Osteoblast (primary cell): Measurements from ENCODE around the gene NTM. TPM values are rescaled to one million over a fixed set of nuclear protein-coding genes. Genes with fewer than 3 reads are reported as not detected.

Experiments
- DNase-seq: peaks from one replicate; pipeline ENCODE4 v3.0.0; 2011; ENCODE audit warnings: low spot score, mixed read lengths; ENCODE audit not compliant: insufficient read length; ENCODE audit errors: missing footprints
- H2AFZ ChIP-seq: 2 replicates; pipeline ENCODE4 v1.6.0; 2011; ENCODE audit warnings: mild to moderate bottlenecking, low read length
- H3K27ac ChIP-seq: 2 replicates; pipeline ENCODE4 v1.5.1; 2011; ENCODE audit warnings: mild to moderate bottlenecking, low read depth, low read length, moderate library complexity
- H3K27me3 ChIP-seq: 2 replicates; pipeline ENCODE4 v1.6.0; 2012; ENCODE audit warnings: mild to moderate bottlenecking, control low read depth, inconsistent platforms, low read length, moderate library complexity; ENCODE audit not compliant: insufficient read depth
- H3K36me3 ChIP-seq: 2 replicates; pipeline ENCODE4 v1.5.1; 2011; ENCODE audit warnings: mild to moderate bottlenecking, low read length, control low read depth, moderate library complexity; ENCODE audit not compliant: insufficient read depth
- H3K4me1 ChIP-seq: 2 replicates; pipeline ENCODE4 v1.5.1; 2011; ENCODE audit warnings: mild to moderate bottlenecking, low read length, control low read depth, moderate library complexity; ENCODE audit not compliant: insufficient read depth
- H3K4me2 ChIP-seq: 2 replicates; pipeline ENCODE4 v1.6.0; 2011; ENCODE audit warnings: mild to moderate bottlenecking, low read length; ENCODE audit not compliant: insufficient read depth
- H3K4me3 ChIP-seq: fragments of 200-600 bp; sonication (generic); 3 replicates; pipeline ENCODE4 v1.5.1; 2012; ENCODE audit warnings: mild to moderate bottlenecking, low read length, inconsistent platforms; ENCODE audit not compliant: insufficient read depth
- H3K79me2 ChIP-seq: 2 replicates; pipeline ENCODE4 v1.6.0; 2012; ENCODE audit warnings: mild to moderate bottlenecking, low read length, control low read depth, inconsistent platforms; ENCODE audit not compliant: insufficient read depth
- H3K9me3 ChIP-seq: 2 replicates; pipeline ENCODE4 v1.5.1; 2011; ENCODE audit warnings: low read depth, low read length, control low read depth
- H4K20me1 ChIP-seq: 2 replicates; pipeline ENCODE4 v1.6.0; 2012; ENCODE audit warnings: mild to moderate bottlenecking, low read length, control low read depth; ENCODE audit not compliant: insufficient read depth
- total RNA-seq: library from RNA; depleted of rRNA; stranded (reverse); fragments of >200 nt; gene quantifications from 2 replicates; pipeline ENCODE4 v1.2.3, GENCODE V29; 2012
- TF ChIP-seq, protein P1 (sequence below): IDR thresholded peaks from 2 replicates; pipeline ENCODE4 v1.5.1; 2011; ENCODE audit warnings: mild to moderate bottlenecking, low read depth, low read length, moderate library complexity; ENCODE audit errors: extremely low read depth

NTM gene
- total RNA-seq, 1 donor, result 48.1 TPM

DNA sequence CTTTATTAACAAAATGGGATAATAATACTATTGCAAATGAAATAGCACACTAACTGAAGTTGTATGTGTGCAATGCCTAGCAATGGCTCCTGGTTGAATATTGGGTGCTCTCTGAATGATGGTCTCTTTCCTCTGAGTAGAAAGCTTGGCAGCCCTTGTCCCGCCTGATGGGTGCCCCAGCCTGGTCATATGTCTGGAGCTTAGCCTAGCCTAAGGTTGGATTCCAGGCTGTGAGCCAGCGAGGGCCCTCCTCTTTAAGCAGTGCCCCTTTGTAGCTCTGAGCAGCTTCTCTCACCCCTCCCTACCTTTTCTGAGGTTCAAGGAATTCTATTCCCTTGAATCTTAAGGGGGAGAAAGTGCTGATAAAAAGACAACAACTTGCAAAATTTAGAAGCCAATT, 499.9 kb downstream of the NTM start:
- peaks cover 5% of the 10 kb centered on the region for H3K4me1 ChIP-seq

DNA sequence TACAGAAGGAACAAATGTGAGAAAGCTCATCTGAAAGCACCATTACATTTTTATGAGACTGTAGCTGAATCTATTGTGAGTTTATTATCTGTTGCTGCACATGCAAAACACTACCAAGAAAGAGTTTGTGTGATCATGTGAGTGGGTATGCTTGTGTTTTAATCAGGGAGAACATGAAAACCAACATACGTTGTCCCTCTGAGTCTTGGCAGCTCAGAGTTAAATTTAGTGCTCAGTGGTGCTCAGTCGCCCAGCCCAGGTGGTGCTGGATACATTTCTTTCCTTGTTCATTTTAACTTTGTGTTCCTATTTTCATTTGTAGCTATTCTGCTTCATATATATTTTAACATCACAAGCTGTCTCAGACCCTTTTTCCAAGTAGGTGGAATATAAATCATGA, 500.6 kb downstream of the NTM start:
- TF ChIP-seq, protein P1, sequence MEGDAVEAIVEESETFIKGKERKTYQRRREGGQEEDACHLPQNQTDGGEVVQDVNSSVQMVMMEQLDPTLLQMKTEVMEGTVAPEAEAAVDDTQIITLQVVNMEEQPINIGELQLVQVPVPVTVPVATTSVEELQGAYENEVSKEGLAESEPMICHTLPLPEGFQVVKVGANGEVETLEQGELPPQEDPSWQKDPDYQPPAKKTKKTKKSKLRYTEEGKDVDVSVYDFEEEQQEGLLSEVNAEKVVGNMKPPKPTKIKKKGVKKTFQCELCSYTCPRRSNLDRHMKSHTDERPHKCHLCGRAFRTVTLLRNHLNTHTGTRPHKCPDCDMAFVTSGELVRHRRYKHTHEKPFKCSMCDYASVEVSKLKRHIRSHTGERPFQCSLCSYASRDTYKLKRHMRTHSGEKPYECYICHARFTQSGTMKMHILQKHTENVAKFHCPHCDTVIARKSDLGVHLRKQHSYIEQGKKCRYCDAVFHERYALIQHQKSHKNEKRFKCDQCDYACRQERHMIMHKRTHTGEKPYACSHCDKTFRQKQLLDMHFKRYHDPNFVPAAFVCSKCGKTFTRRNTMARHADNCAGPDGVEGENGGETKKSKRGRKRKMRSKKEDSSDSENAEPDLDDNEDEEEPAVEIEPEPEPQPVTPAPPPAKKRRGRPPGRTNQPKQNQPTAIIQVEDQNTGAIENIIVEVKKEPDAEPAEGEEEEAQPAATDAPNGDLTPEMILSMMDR, result no peak
- H3K27ac ChIP-seq, result no peak overlapping the region
- DNase-seq, result no peak
- no peaks in the 10 kb centered on the region for H3K27me3 ChIP-seq
- H3K36me3 ChIP-seq, result no peaks in the 10 kb centered on the region
- no peaks in the 10 kb centered on the region for H4K20me1 ChIP-seq
- H3K4me2 ChIP-seq, result no peak overlapping the region
- H3K4me3 ChIP-seq, result no peak overlapping the region
- H3K9me3 ChIP-seq, result no peaks in the 10 kb centered on the region
- no peak overlapping the region for H2AFZ ChIP-seq
- H3K79me2 ChIP-seq, result no peaks in the 10 kb centered on the region
- peaks cover 5% of the 10 kb centered on the region for H3K4me1 ChIP-seq

More for the DNA sequence above, 499.9 kb downstream of the NTM start:
- Histone ChIP-seq H3K36me3 (no peaks in the 10 kb centered on the region), H3K27ac (no peak overlapping the region), H3K79me2 (no peaks in the 10 kb centered on the region), H3K27me3 (no peaks in the 10 kb centered on the region), H4K20me1 (no peaks in the 10 kb centered on the region), H3K4me2 (no peak overlapping the region), H2AFZ (no peak overlapping the region), H3K4me3 (no peak overlapping the region), H3K9me3 (no peaks in the 10 kb centered on the region)
- TF ChIP-seq, protein P1, result no peak
- DNase-seq, result no peak

DNA sequence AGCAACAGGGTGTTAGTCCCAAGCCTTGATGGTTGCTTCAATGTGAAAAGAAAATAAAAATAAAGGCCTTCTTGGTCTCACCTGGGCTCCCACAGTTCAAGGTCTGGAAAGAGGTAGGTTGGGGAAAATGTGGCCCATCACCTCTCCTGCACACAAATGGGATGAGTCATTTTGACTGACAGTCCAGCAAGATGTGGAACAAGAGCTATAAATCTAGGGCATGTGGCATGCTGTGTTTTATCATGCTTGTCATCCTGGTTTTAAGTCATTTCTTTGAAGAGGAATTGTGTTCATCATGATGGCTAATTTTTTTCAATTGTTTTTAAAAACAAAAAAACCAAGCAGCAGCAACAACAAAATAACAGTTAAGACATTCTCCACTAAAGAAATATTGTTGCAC, 503.7 kb downstream of the NTM start:
- Histone ChIP-seq H3K4me1 (peaks cover 14% of the 10 kb centered on the region), H3K4me3 (no peak overlapping the region), H3K36me3 (no peaks in the 10 kb centered on the region), H3K79me2 (no peaks in the 10 kb centered on the region), H3K27ac (no peak overlapping the region), H4K20me1 (no peaks in the 10 kb centered on the region), H3K9me3 (no peaks in the 10 kb centered on the region), H3K27me3 (no peaks in the 10 kb centered on the region), H3K4me2 (no peak overlapping the region), H2AFZ (no peak overlapping the region)
- no peak for DNase-seq
- TF ChIP-seq, protein P1, result no peak

DNA sequence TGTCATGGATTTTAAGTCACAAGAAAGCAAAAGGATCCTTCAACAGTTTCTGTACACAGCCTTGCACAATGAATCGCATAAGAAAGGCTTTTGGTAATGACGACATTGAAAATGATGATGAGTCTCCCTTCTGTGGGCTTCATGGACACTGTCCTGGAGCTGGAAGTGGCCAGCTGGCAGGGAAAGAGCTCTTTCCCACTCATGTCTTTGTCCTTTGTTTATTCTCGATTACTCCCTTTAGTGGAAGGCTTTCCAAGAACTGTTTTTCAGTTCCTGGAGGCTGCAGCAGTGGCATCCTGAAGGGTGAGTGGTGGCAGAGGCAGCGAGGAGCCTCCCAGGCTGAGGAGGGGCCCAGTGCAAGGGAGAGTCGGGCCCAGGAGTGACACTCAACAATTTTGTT, 505.2 kb downstream of the NTM start:
- Histone ChIP-seq H4K20me1 (no peaks in the 10 kb centered on the region), H3K4me3 (no peak overlapping the region), H3K4me1 (peaks cover 14% of the 10 kb centered on the region), H3K27me3 (no peaks in the 10 kb centered on the region), H3K9me3 (no peaks in the 10 kb centered on the region), H3K27ac (no peak overlapping the region), H2AFZ (peak overlapping the region; percentile 21), H3K36me3 (no peaks in the 10 kb centered on the region), H3K79me2 (no peaks in the 10 kb centered on the region), H3K4me2 (no peak overlapping the region)
- DNase-seq, result no peak
- TF ChIP-seq, protein P1, result no peak
